Superior temporal gyrus (tissue), 1 donor: ENCODE measurements around the gene HYAL1.
"Not testable (repeated sequence)": the region's sequence is repeated elsewhere in the genome, so short reads cannot be mapped to it uniquely, and the experiment has no call there.

ENCODE experiments used
- DNase-seq: peaks from one replicate; pipeline ENCODE4 v3.0.0-alpha.2; 2016; ENCODE audit errors: extremely low spot score

Gene HYAL1

GRCh38 chr3:50318615-50319014 lies 15.2 kb upstream of the HYAL1 start:
- DNase-seq = no peak

- no peak for DNase-seq
These were observed 14.8 kb upstream of the HYAL1 start for GRCh38 chr3:50318163-50318562.

- no peak for DNase-seq
These were observed 13.9 kb upstream of the HYAL1 start for GRCh38 chr3:50317300-50317699.

- DNase-seq = no peak
These were observed 13.4 kb upstream of the HYAL1 start for GRCh38 chr3:50316657-50317242.

GRCh38 chr3:50314816-50315215 lies 11.4 kb upstream of the HYAL1 start:
- no peak for DNase-seq

GRCh38 chr3:50314342-50314741 lies 11.0 kb upstream of the HYAL1 start:
- no peak for DNase-seq

GRCh38 chr3:50312041-50312440 lies 8.7 kb upstream of the HYAL1 start:
- DNase-seq = not testable (repeated sequence)

- no peak for DNase-seq
These were observed 1.2 kb upstream of the HYAL1 start for GRCh38 chr3:50304601-50305000.

- no peak for DNase-seq
These were observed 1.0 kb downstream of the HYAL1 start for GRCh38 chr3:50302095-50303012.

- DNase-seq = no peak
These were observed 2.6 kb downstream of the HYAL1 start for GRCh38 chr3:50300681-50301254.

GRCh38 chr3:50299929-50300680 lies 3.3 kb downstream of the HYAL1 start:
- DNase-seq = peak; percentile 92

- DNase-seq = no peak
These were observed 3.8 kb downstream of the HYAL1 start for GRCh38 chr3:50299638-50299928.

GRCh38 chr3:50298836-50299637 lies 4.3 kb downstream of the HYAL1 start, which contains the start of the genes HYAL3 and NAA80:
TSS of gene HYAL3 (minus strand) at chr3:50299405. CDS start at chr3:50295602, 3,803 bp downstream.
TSS of gene NAA80 (minus strand) at chr3:50299405. CDS start at chr3:50297463, 1,942 bp downstream.
- peak; percentile 99 for DNase-seq

- DNase-seq = no peak
These were observed 5.3 kb downstream of the HYAL1 start for GRCh38 chr3:50297896-50298725.

GRCh38 chr3:50297384-50297775 lies 6.0 kb downstream of the HYAL1 start:
- no peak for DNase-seq

GRCh38 chr3:50296721-50297383 lies 6.5 kb downstream of the HYAL1 start:
- DNase-seq = no peak

GRCh38 chr3:50295553-50296431 lies 7.6 kb downstream of the HYAL1 start:
- DNase-seq = no peak

- no peak for DNase-seq
These were observed 8.6 kb downstream of the HYAL1 start for GRCh38 chr3:50294492-50295403.
